GM12878 (cell line): ENCODE results near the gene CDYL2. TPM values are rescaled to one million over a fixed set of nuclear protein-coding genes. Genes with fewer than 3 reads are reported as not detected.

Source experiments
- ATAC-seq: fragments of 200-7000 bp; cut with Tn5 transposase; 3 replicates; pipeline ENCODE4 v1.9.1; 2020; ENCODE audit warnings: mild to moderate bottlenecking, moderate library complexity
- BruUV-seq: library from RNA; stranded (reverse); fragments of 400-500 nt; replicated peaks from 2 replicates; lab custom pipeline; 2021; lab: Mats Ljungman, UMichigan
- CTCF ChIA-PET: fragments of 300-600 bp; sonication (Branson Sonifier 250); formaldehyde crosslinking; extraction: SDS; loops from one replicate; lab custom pipeline; 2021; ENCODE audit warnings: inconsistent platforms; lab: Yijun Ruan, JAX
- POLR2A ChIA-PET: fragments of 350-600 bp; formaldehyde crosslinking; extraction: SDS; loops from one replicate; lab custom pipeline; 2021; ENCODE audit warnings: inconsistent platforms; lab: Charles Lee
- RAD21 ChIA-PET: fragments of 300-600 bp; sonication (Branson Sonifier 250); formaldehyde crosslinking; loops from one replicate; lab custom pipeline; 2023; ENCODE audit warnings: antibody characterized with exemption; ENCODE audit not compliant: unreplicated experiment; lab: Charles Lee
- SMC1A ChIA-PET: fragments of 300-600 bp; sonication (Branson Sonifier 250); formaldehyde crosslinking; loops from one replicate; lab custom pipeline; 2023; ENCODE audit not compliant: unreplicated experiment, uncharacterized antibody; lab: Charles Lee
- DNase-seq: peaks from one replicate; pipeline ENCODE4 v3.0.0-alpha.2; 2011; ENCODE audit warnings: low read depth, low spot score
- FAIRE-seq: peaks from 3 replicates; lab custom pipeline; 2011; peaks lifted over from hg19 to GRCh38; lab: Jason Lieb, UNC
- H2AFZ ChIP-seq: 2 replicates; pipeline ENCODE4 v1.6.0; 2011; ENCODE audit warnings: low read depth, low read length, control low read depth; ENCODE audit not compliant: control insufficient read depth
- H3K27ac ChIP-seq: 2 replicates; pipeline ENCODE4 v1.5.1; 2011; ENCODE audit warnings: control low read depth; ENCODE audit not compliant: control insufficient read depth, insufficient read depth
- H3K27me3 ChIP-seq, 2 experiments: replicated peaks in 1 of 2; 2 replicates each; pipeline versions ENCODE4 v1.6.0 to v1.6.1; 2011; ENCODE audit warnings: low read length in 1 of 2; ENCODE audit not compliant: control insufficient read depth in 2 of 2, insufficient read depth in 2 of 2
- H3K36me3 ChIP-seq, 2 experiments: 2 replicates each; pipeline ENCODE4 v1.5.1; 2011; ENCODE audit warnings: low read length in 1 of 2; ENCODE audit not compliant: control insufficient read depth in 2 of 2, insufficient read depth in 2 of 2
- H3K4me1 ChIP-seq: 2 replicates; pipeline ENCODE4 v1.6.1; 2011; ENCODE audit warnings: mild to moderate bottlenecking, low read length, moderate library complexity, mixed read lengths; ENCODE audit not compliant: control insufficient read depth, insufficient read depth
- H3K4me2 ChIP-seq: 2 replicates; pipeline ENCODE4 v1.6.0; 2011; ENCODE audit warnings: control low read depth; ENCODE audit not compliant: control insufficient read depth, insufficient read depth
- H3K4me3 ChIP-seq: fragments of 200-600 bp; sonication (generic); 2 replicates; pipeline ENCODE4 v1.5.1; 2016
- H3K79me2 ChIP-seq: 2 replicates; pipeline ENCODE4 v1.6.0; 2011; ENCODE audit warnings: low read length; ENCODE audit not compliant: control insufficient read depth, insufficient read depth
- H3K9ac ChIP-seq: 2 replicates; pipeline ENCODE4 v1.8.0; 2011; ENCODE audit warnings: low read length, control low read depth, mixed read lengths; ENCODE audit not compliant: control insufficient read depth, insufficient read depth
- H3K9me3 ChIP-seq: replicated peaks from 3 replicates; pipeline ENCODE4 v1.5.1; 2011; ENCODE audit warnings: mild to moderate bottlenecking, low read length; ENCODE audit not compliant: control insufficient read depth, insufficient read depth
- H4K20me1 ChIP-seq: 2 replicates; pipeline ENCODE4 v1.6.0; 2011; ENCODE audit not compliant: control insufficient read depth, insufficient read depth
- ASH2L ChIP-seq: fragments of 300-600, 200-600 bp; sonication (generic); IDR thresholded peaks from 2 replicates; pipeline ENCODE4 v1.6.1; 2017; ENCODE audit warnings: low read depth, mild to moderate bottlenecking, borderline replicate concordance
- BMI1 ChIP-seq: fragments of 450-650 bp; IDR thresholded peaks from 2 replicates; pipeline ENCODE4 v1.6.1; 2016; ENCODE audit warnings: mild to moderate bottlenecking, moderate library complexity, borderline replicate concordance
- CEBPB ChIP-seq, 2 experiments: fragments of 150-350 bp in 1 of 2; IDR thresholded peaks; 2 replicates each; pipeline ENCODE4 v1.6.1; 2012 to 2014; ENCODE audit warnings: low read depth in 2 of 2, low read length in 2 of 2, borderline replicate concordance in 1 of 2, inconsistent platforms in 1 of 2
- CTCF ChIP-seq, 3 experiments: IDR thresholded peaks in 2 of 3; conservative IDR thresholded peaks in 1 of 3; 2 replicates each; pipeline ENCODE4 v1.5.1; 2011; ENCODE audit warnings: low read depth in 3 of 3, low read length in 3 of 3, mild to moderate bottlenecking in 3 of 3, control low read depth in 2 of 3, moderate library complexity in 2 of 3, inconsistent platforms in 1 of 3, mixed read lengths in 1 of 3; ENCODE audit not compliant: control insufficient read depth in 2 of 3, insufficient read depth in 1 of 3; ENCODE audit errors: extremely low read depth in 1 of 3
- E2F4 ChIP-seq: IDR thresholded peaks from 2 replicates; pipeline ENCODE4 v1.6.1; 2012; ENCODE audit warnings: low read depth, low read length, improper control_type of control experiment
- ETV6 ChIP-seq, 2 experiments: fragments of 450-650 bp in 1 of 2; IDR thresholded peaks in 1 of 2; conservative IDR thresholded peaks in 1 of 2; 2 replicates each; pipeline ENCODE4 v1.6.1; 2014; ENCODE audit warnings: antibody characterized with exemption in 1 of 2, borderline replicate concordance in 1 of 2, low read depth in 1 of 2, mild to moderate bottlenecking in 1 of 2, moderate library complexity in 1 of 2
- GABPA ChIP-seq: IDR thresholded peaks from 2 replicates; pipeline ENCODE4 v1.6.1; 2014; ENCODE audit warnings: antibody characterized with exemption, low read depth, mild to moderate bottlenecking, inconsistent platforms
- IRF4 ChIP-seq: IDR thresholded peaks from 2 replicates; pipeline ENCODE4 v1.6.1; 2011; ENCODE audit warnings: low read depth, low read length
- IRF5 ChIP-seq: fragments of 450-650 bp; IDR thresholded peaks from 2 replicates; pipeline ENCODE4 v1.6.1; 2017; ENCODE audit warnings: borderline replicate concordance
- KDM1A ChIP-seq: fragments of 200-600 bp; sonication (generic); IDR thresholded peaks from 2 replicates; pipeline ENCODE4 v1.6.1; 2016; ENCODE audit warnings: borderline replicate concordance
- LARP7 ChIP-seq: fragments of 450-650 bp; IDR thresholded peaks from 2 replicates; pipeline ENCODE4 v1.6.1; 2017; ENCODE audit warnings: mild to moderate bottlenecking
- MLLT1 ChIP-seq: fragments of 450-650 bp; IDR thresholded peaks from 2 replicates; pipeline ENCODE4 v1.6.1; 2016; ENCODE audit warnings: mild to moderate bottlenecking
- NFIC ChIP-seq: IDR thresholded peaks from 2 replicates; pipeline ENCODE4 v1.6.1; 2012; ENCODE audit warnings: low read depth, mild to moderate bottlenecking, inconsistent platforms, low read length, moderate library complexity
- POLR2A ChIP-seq: IDR thresholded peaks from 2 replicates; pipeline ENCODE4 v1.6.1; 2011; ENCODE audit warnings: low read depth, mild to moderate bottlenecking, low read length
- RAD51 ChIP-seq: fragments of 450-650 bp; IDR thresholded peaks from 2 replicates; pipeline ENCODE4 v1.6.1; 2016; ENCODE audit warnings: moderate library complexity, mild to moderate bottlenecking, inconsistent platforms
- SKIL ChIP-seq: fragments of 450-650 bp; IDR thresholded peaks from 2 replicates; pipeline ENCODE4 v1.6.1; 2017; ENCODE audit warnings: mild to moderate bottlenecking, low read depth, inconsistent platforms; ENCODE audit not compliant: poor library complexity, severe bottlenecking
- SRF ChIP-seq, 2 experiments: IDR thresholded peaks; 2 replicates each; pipeline ENCODE4 v1.6.1; 2011; ENCODE audit warnings: low read depth in 2 of 2, low read length in 2 of 2, mild to moderate bottlenecking in 1 of 2, moderate library complexity in 1 of 2
- STAT3 ChIP-seq: IDR thresholded peaks from 2 replicates; pipeline ENCODE4 v1.6.1; 2011; ENCODE audit warnings: low read depth, low read length, improper control_type of control experiment
- WGBS: methylation state at CpG from one replicate; pipeline ENCODE4 v1.1.6; 2016; ENCODE audit warnings: low lambda C conversion rate; ENCODE audit not compliant: insufficient replicate concordance, insufficient coverage; ENCODE audit errors: missing lambda C conversion rate; 5-methylcytosine and 5-hydroxymethylcytosine counted together
- in situ Hi-C: fragments of 300-500 bp; cut with MboI; formaldehyde crosslinking; loops from 9 replicates; pipeline ENCODE4 v1.14.3; 2018; ENCODE audit warnings: mixed read lengths
- intact Hi-C: fragments of 100-400 bp; cut with micrococcal nuclease; formaldehyde crosslinking; loops from one replicate; pipeline ENCODE4 v1.14.2; 2022; ENCODE audit not compliant: unreplicated experiment
- polyA plus RNA-seq, 11 experiments: library from polyadenylated mRNA; depleted of rRNA in 4 of 11; unstranded in 6 of 11; stranded (reverse) in 5 of 11; fragments of >200 nt; fragmentation: Nextera tagmentation in 4 of 11; fragmentation: Illumina TruSeq in 1 of 11; extraction: Ambion mirVana in 4 of 11; extraction: Trizol in 1 of 11; gene quantifications; 1 replicate in 1 of 11; 2 replicates in 10 of 11; pipeline versions ENCODE4 v1.2.1 to v1.2.3, GENCODE V29; 2011 to 2016; ENCODE audit warnings: inconsistent platforms in 2 of 11, missing spikeins in 2 of 11, low read depth in 1 of 11
- total RNA-seq, 4 experiments: library from RNA; depleted of rRNA in 3 of 4; stranded (reverse); fragments of >200 nt in 3 of 4; fragmentation: Illumina TruSeq in 1 of 4; extraction: Trizol in 1 of 4; gene quantifications; 2 replicates each; pipeline versions ENCODE4 v1.2.1 to v1.2.3, GENCODE V29; 2013 to 2021

Gene CDYL2
- total and polyA plus RNA-seq, 10 of the 15 experiments (the other 5 are each of a cell fraction or from before 2014, with no cell fraction given): 0.27 to 22.9 (median 3.9) TPM

GRCh38 chr16:80708823-80709222, 95.6 kb downstream of the CDYL2 start:
- no peaks in the 10 kb centered on the region for H3K4me1 ChIP-seq
- no peaks in the 10 kb centered on the region for H3K9me3 ChIP-seq
- no peak for ATAC-seq
- ChIA-PET CTCF (no interaction called here), RAD21 (no interaction called here)
- no peaks in the 10 kb centered on the region for H3K36me3 ChIP-seq
- no peak for DNase-seq
- intact Hi-C loops: no loop called here
- no TSS peak for BruUV-seq
- no peak overlapping the region for H2AFZ ChIP-seq
- H3K27me3 ChIP-seq: no peaks in the 10 kb centered on the region
- TF ChIP-seq CTCF (IDR thresholded peaks at IDR 0.05 in 2 of 3, conservative IDR thresholded peaks at IDR 0.05 in 1 of 3; ENCODE audit: control insufficient read depth in 2 of 3, extremely low read depth in 1 of 3, insufficient read depth in 1 of 3, low read depth in 3 of 3, low read length in 3 of 3) (no peak), POLR2A (no peak), RAD51 (no peak), LARP7 (no peak), IRF5 (no peak), CEBPB (IDR thresholded peaks at IDR 0.05; ENCODE audit: borderline replicate concordance in 1 of 2, low read depth in 2 of 2, low read length in 2 of 2) (no peak), GABPA (no peak), MLLT1 (no peak), ASH2L (no peak), ETV6 (conservative IDR thresholded peaks at IDR 0.05 in 1 of 2, IDR thresholded peaks at IDR 0.05 in 1 of 2; ENCODE audit: borderline replicate concordance in 1 of 2, low read depth in 1 of 2) (no peak), SRF (IDR thresholded peaks at IDR 0.05; ENCODE audit: low read depth in 2 of 2, low read length in 2 of 2) (no peak), NFIC (no peak), BMI1 (no peak), KDM1A (no peak), STAT3 (no peak), SKIL (no peak), IRF4 (no peak), E2F4 (no peak)
- TF ChIP-seq, all 136 proteins: peak for 0
- ChIA-PET POLR2A (no interaction called here), SMC1A (no interaction called here)
- Histone ChIP-seq H3K79me2 (no peaks in the 10 kb centered on the region), H4K20me1 (no peaks in the 10 kb centered on the region), H3K4me2 (no peak overlapping the region), H3K27ac (no peak overlapping the region), H3K9ac (no peak overlapping the region), H3K4me3 (no peak overlapping the region)
- in situ Hi-C loops: no loop called here
- FAIRE-seq: no peak
- WGBS: 79% methylated on average over 9 of the region's 9 CpGs
